Nephron (organoid): ENCODE data around the gene ST6GALNAC3.
"Not testable (repeated sequence)": the region's sequence is repeated elsewhere in the genome, so short reads cannot be mapped to it uniquely, and the experiment has no call there.

Source experiments
- H3K27ac Mint-ChIP-seq, 3 experiments: 2 replicates each; pipeline ENCODE4 v1.8.0; 2020; ENCODE audit warnings: mixed read lengths in 3 of 3, mild to moderate bottlenecking in 2 of 3, moderate library complexity in 1 of 3
- H3K27me3 Mint-ChIP-seq: 2 replicates; pipeline ENCODE4 v1.8.0; 2021; ENCODE audit warnings: low read depth, mild to moderate bottlenecking, moderate library complexity, mixed read lengths
- H3K36me3 Mint-ChIP-seq: 2 replicates; pipeline ENCODE4 v1.8.0; 2020; ENCODE audit warnings: low read depth, mixed read lengths
- H3K4me1 Mint-ChIP-seq: 2 replicates; pipeline ENCODE4 v1.8.0; 2020; ENCODE audit warnings: mixed read lengths
- H3K4me3 Mint-ChIP-seq, 3 experiments: 2 replicates each; pipeline ENCODE4 v1.8.0; 2020; ENCODE audit warnings: mild to moderate bottlenecking in 3 of 3, mixed read lengths in 3 of 3, moderate library complexity in 2 of 3
- H3K9me3 Mint-ChIP-seq: 2 replicates; pipeline ENCODE4 v1.8.0; 2020; ENCODE audit warnings: mixed read lengths
- TF ChIP-seq, protein P1 (sequence below), 3 experiments: fragments of 200-600 bp; sonication (generic); IDR thresholded peaks; one replicate each; pipeline ENCODE4 v1.5.0; 2021; ENCODE audit warnings: antibody characterized with exemption in 3 of 3; ENCODE audit not compliant: unreplicated experiment in 3 of 3

ST6GALNAC3 gene

DNA sequence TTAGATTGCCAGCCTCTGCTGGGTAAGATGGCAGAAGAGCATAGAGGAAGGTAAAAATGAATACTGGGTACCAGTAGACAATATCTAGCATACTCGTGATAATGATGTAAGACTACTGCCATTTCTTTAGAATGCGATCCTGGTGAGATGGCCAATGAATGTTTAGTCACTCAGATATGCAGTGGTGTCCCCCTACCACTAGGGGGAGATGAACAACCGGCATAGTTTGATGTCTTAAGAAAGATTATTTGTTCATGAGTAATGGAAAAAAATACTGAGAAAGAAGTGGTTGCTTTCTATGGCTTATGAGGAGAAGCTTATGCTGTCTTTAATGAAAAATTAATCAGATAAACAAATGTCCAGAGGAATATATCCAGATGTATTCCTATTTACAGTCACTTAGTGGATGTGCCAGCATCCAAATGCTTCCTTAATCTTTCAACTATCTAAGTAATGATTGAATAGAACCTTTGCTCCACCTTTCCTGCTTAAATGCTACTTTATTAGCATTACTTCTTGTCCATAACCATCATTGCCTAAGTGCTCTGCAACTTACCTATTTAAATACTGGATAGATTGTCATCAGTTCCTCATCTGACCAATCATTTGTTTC, 256.6 kb downstream of the ST6GALNAC3 start:
- peak overlapping the region in 1 of 3 experiments; percentile 2 for H3K27ac Mint-ChIP-seq

DNA sequence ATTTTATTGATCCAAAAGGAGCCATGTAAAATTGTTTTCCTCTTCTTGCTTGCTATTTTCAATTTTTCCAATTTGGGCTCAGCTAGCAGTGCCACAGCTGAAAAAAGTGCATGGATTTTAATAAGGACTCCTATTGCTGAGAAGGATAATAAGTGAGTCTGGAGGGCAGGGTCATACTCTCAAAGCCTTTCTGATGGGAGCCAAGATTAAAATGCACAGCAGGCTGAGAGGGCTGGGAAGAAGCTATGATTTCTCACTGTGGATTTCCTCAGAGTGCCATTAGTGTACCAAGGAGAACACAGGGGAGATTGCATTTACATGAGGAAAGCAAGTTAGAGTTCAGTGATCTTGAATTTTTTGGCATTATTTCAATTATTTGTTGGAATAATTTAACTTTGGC, 261.3 kb downstream of the ST6GALNAC3 start:
- Mint-ChIP-seq H3K27me3 (no peaks in the 10 kb centered on the region), H3K4me3 (no peak overlapping the region), H3K4me1 (peaks cover 37% of the 10 kb centered on the region), H3K36me3 (no peaks in the 10 kb centered on the region), H3K27ac (peak overlapping the region; percentile 20 to 78 (median 65)), H3K9me3 (no peaks in the 10 kb centered on the region)
- TF ChIP-seq, protein P1, sequence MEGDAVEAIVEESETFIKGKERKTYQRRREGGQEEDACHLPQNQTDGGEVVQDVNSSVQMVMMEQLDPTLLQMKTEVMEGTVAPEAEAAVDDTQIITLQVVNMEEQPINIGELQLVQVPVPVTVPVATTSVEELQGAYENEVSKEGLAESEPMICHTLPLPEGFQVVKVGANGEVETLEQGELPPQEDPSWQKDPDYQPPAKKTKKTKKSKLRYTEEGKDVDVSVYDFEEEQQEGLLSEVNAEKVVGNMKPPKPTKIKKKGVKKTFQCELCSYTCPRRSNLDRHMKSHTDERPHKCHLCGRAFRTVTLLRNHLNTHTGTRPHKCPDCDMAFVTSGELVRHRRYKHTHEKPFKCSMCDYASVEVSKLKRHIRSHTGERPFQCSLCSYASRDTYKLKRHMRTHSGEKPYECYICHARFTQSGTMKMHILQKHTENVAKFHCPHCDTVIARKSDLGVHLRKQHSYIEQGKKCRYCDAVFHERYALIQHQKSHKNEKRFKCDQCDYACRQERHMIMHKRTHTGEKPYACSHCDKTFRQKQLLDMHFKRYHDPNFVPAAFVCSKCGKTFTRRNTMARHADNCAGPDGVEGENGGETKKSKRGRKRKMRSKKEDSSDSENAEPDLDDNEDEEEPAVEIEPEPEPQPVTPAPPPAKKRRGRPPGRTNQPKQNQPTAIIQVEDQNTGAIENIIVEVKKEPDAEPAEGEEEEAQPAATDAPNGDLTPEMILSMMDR (IDR thresholded peaks at IDR 0.05; ENCODE audit: unreplicated experiment in 3 of 3): no peak

More for the DNA sequence above, 256.6 kb downstream of the ST6GALNAC3 start:
- TF ChIP-seq, protein P1 (IDR thresholded peaks at IDR 0.05; ENCODE audit: unreplicated experiment in 3 of 3): peak; percentile 74 to 90 (median 81)
- Mint-ChIP-seq H3K4me1 (peaks cover 19% of the 10 kb centered on the region), H3K36me3 (peaks cover 3% of the 10 kb centered on the region), H3K4me3 (no peak overlapping the region), H3K9me3 (no peaks in the 10 kb centered on the region), H3K27me3 (no peaks in the 10 kb centered on the region)

DNA sequence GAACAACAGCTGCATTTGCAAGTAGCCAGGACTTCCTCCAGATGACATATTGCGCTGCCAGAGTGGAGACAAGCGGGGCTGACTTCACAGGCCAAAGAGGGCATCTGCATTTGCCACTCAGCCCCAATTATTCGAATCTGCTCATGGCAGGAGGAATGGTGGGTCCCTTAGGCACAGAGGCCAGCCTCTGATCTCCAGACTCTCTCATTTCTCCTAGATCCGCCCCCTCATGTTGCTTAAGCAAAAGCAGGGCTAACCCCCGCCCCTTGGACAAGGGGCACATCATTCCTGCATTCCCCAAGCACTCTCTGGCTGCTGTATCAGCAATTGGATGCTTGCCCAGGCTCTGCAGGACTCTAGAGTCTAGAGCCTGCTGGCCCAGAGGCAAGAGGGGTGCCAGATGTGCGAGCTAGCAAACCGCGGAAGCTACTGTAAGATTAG, 262.4 kb downstream of the ST6GALNAC3 start:
- H3K4me1 Mint-ChIP-seq: peaks cover 36% of the 10 kb centered on the region
- H3K27ac Mint-ChIP-seq: peak overlapping the region; percentile 65 to 91 (median 82)
- no peaks in the 10 kb centered on the region for H3K27me3 Mint-ChIP-seq

DNA sequence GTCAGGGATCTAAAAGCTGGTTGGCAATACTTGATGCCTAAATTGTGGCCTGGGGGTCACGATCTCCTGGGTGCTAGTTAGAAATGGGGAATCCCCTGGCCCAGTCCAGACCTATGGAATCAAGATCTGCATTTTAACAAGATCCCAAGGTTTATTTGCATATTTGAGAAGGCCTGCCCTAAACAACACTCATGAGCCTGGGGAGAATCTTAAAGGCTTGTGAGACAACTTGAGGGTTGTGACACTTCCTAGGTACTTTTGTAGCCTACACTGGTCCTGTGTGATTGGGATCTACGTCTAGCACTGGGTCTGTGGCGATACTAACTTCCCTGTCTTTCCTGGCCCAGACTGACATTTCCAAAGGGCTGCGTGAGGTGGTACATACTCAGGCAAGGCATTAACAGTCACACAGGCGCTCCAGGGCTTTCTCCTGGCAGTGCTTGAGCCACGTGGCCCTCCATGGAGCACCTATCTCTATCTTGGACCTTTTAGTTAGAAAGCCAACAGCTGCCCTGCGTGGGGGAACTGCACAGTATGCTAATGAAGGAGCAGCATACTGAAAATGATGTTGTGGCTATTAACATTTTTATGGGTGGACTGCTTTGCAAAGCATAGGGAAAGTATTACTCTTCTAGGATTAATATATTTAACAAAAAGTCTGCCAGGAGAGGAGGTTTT, 263.1 kb downstream of the ST6GALNAC3 start:
- Mint-ChIP-seq H3K27me3 (no peaks in the 10 kb centered on the region), H3K36me3 (no peaks in the 10 kb centered on the region), H3K4me1 (peaks cover 36% of the 10 kb centered on the region), H3K9me3 (peaks cover 2% of the 10 kb centered on the region), H3K27ac (peak overlapping the region; percentile 65 to 91 (median 82)), H3K4me3 (no peak overlapping the region)
- TF ChIP-seq, protein P1 (IDR thresholded peaks at IDR 0.05; ENCODE audit: unreplicated experiment in 3 of 3): no peak

More for the DNA sequence above, 262.4 kb downstream of the ST6GALNAC3 start:
- Mint-ChIP-seq H3K9me3 (no peaks in the 10 kb centered on the region), H3K4me3 (peak overlapping the region in 1 of 3 experiments; percentile 40), H3K36me3 (no peaks in the 10 kb centered on the region)
- TF ChIP-seq, protein P1 (IDR thresholded peaks at IDR 0.05; ENCODE audit: unreplicated experiment in 3 of 3): no peak

DNA sequence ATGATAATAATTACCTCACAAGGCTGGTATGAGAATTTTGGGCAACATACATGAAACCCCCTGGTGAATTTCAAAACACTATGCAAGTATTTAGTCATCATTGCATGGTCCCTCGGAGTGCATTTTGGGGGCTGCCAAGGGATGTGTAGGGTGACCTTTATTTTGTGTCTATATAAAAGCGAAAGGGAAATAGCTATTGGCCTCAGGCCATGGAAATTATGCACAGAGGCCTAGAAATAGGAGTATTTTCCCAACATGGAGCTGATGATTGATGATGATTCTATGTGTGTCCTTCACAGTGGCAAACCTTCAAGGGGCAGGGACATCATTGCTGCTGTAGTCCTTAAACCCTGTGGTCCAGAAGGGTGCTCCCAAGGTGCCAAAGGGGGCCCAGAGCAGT, 265.5 kb downstream of the ST6GALNAC3 start:
- Mint-ChIP-seq H3K4me3 (no peak overlapping the region), H3K36me3 (no peaks in the 10 kb centered on the region), H3K4me1 (peaks cover 36% of the 10 kb centered on the region), H3K9me3 (peaks cover 2% of the 10 kb centered on the region), H3K27ac (peak overlapping the region in 1 of 3 experiments; percentile 29), H3K27me3 (no peaks in the 10 kb centered on the region)
- TF ChIP-seq, protein P1 (IDR thresholded peaks at IDR 0.05; ENCODE audit: unreplicated experiment in 3 of 3): no peak

DNA sequence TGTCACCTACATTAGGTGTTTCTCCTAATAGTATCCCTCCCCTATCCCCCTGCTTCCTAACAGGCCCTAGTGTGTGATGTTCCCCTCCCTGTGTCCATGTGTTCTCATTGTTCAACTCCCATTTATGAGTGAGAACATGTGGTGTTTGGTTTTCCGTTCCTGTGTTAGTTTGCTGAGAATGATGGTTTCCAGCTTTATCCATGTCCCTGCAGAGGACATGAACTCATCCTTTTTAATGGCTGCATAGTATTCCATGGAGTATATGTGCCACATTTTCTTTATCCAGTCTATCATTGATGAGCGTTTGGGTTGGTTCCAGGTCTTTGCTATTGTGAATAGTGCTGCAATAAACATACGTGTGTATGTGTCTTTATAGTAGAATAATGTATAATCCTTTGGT, 267.3 kb downstream of the ST6GALNAC3 start:
- H3K27ac Mint-ChIP-seq, H3K27me3 Mint-ChIP-seq, H3K9me3 Mint-ChIP-seq, H3K4me3 Mint-ChIP-seq, H3K36me3 Mint-ChIP-seq: not testable (repeated sequence)
- H3K4me1 Mint-ChIP-seq: peaks cover 25% of the 10 kb centered on the region
